Measurements from ENCODE around the gene STUM.

DNA sequence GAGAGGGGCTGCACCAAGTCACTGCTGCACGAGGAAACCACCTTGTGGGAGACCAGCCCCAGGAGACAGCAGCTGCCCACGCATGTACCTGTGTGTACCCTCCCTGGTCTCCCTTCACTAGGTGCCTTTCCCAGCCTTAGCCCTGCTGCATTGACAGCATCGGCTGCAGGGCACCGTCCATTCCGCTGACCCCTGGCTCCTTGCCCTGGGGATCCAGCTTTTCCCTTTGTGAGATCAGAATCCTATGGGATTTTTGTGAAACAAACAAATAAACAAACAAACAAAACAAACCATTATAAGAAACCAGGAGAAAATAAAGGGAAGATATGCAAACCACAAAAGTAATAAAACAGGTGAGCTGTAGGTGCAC lies 2.1 kb downstream of the STUM start:
- no peak for TF ChIP-seq POLR2A (IDR thresholded peaks at IDR 0.05)
- TF ChIP-seq, protein P1, sequence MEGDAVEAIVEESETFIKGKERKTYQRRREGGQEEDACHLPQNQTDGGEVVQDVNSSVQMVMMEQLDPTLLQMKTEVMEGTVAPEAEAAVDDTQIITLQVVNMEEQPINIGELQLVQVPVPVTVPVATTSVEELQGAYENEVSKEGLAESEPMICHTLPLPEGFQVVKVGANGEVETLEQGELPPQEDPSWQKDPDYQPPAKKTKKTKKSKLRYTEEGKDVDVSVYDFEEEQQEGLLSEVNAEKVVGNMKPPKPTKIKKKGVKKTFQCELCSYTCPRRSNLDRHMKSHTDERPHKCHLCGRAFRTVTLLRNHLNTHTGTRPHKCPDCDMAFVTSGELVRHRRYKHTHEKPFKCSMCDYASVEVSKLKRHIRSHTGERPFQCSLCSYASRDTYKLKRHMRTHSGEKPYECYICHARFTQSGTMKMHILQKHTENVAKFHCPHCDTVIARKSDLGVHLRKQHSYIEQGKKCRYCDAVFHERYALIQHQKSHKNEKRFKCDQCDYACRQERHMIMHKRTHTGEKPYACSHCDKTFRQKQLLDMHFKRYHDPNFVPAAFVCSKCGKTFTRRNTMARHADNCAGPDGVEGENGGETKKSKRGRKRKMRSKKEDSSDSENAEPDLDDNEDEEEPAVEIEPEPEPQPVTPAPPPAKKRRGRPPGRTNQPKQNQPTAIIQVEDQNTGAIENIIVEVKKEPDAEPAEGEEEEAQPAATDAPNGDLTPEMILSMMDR (IDR thresholded peaks at IDR 0.05 in 4 of 5, conservative IDR thresholded peaks at IDR 0.05 in 1 of 5), result no peak

Data from gastrocnemius medialis (tissue), 4 donors.